ENCODE measurements around the gene OR51V1. TPM values are rescaled to one million over a fixed set of nuclear protein-coding genes. Genes with fewer than 3 reads are reported as not detected.

OR51V1 gene
- total RNA-seq, 1 experiment from 2014 or later = not detected

DNA sequence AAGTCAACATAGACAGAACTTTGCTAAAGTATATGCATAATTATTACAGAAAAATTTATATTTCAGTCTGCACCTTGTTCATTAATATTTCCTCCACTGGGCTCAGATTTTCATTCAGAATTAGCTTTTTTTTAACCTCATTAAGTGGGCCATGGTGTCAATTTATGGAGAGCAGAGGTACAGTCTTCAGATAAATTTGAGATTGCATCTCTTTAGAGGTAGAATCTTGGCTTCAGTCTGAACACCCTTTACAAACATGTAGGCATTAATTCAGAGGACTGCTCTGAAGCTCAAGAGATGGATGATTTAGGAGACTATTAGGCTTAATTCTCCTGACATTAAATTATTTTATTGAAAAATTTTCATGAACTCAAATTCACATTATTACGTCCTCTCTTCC, 29.8 kb upstream of the OR51V1 start:
- no peak for ATAC-seq
- CTCF ChIA-PET = no interaction called here

GRCh38 chr11:5229796-5230195, 29.3 kb upstream of the OR51V1 start:
- POLR2A ChIA-PET = no interaction called here
- ATAC-seq = no peak
- Mint-ChIP-seq H3K36me3 (no peaks in the 10 kb centered on the region), H3K4me1 (no peaks in the 10 kb centered on the region), H3K27me3 (ENCODE audit: low read depth) (no peaks in the 10 kb centered on the region), H3K9me3 (no peaks in the 10 kb centered on the region), H3K27ac (no peak overlapping the region), H3K4me3 (no peak overlapping the region)
- TF ChIP-seq NR2C2 (CRISPR knock-in tag; IDR thresholded peaks at IDR 0.05) = no peak
- no peak for TF ChIP-seq PRRX2 (CRISPR knock-in tag; IDR thresholded peaks at IDR 0.05)
- TF ChIP-seq RORB (CRISPR knock-in tag; IDR thresholded peaks at IDR 0.05) = no peak
- no peak for TF ChIP-seq ZNF423 (CRISPR knock-in tag; IDR thresholded peaks at IDR 0.05)
- TF ChIP-seq NFATC4 (CRISPR knock-in tag; IDR thresholded peaks at IDR 0.05) = no peak
- no peak for TF ChIP-seq CDX4 (CRISPR knock-in tag; IDR thresholded peaks at IDR 0.05; ENCODE audit: borderline replicate concordance)
- TF ChIP-seq ERG (CRISPR knock-in tag; IDR thresholded peaks at IDR 0.05) = no peak
- TF ChIP-seq NFYB (CRISPR knock-in tag; conservative IDR thresholded peaks at IDR 0.05; ENCODE audit: low read depth) = no peak
- no peak for TF ChIP-seq CREM (CRISPR knock-in tag; IDR thresholded peaks at IDR 0.05)
- no peak for TF ChIP-seq ZBTB21 (CRISPR knock-in tag; IDR thresholded peaks at IDR 0.05; ENCODE audit: borderline replicate concordance)
- TF ChIP-seq GRHL2 (CRISPR knock-in tag; IDR thresholded peaks at IDR 0.05; ENCODE audit: insufficient replicate concordance, severe bottlenecking) = no peak
- TF ChIP-seq ETV6 (CRISPR knock-in tag; IDR thresholded peaks at IDR 0.05) = no peak
- no peak for TF ChIP-seq FOXP1 (CRISPR knock-in tag; IDR thresholded peaks at IDR 0.05; ENCODE audit: borderline replicate concordance)
- no peak for TF ChIP-seq CREB1 (CRISPR knock-in tag; IDR thresholded peaks at IDR 0.05)
- TF ChIP-seq ZNF416 (CRISPR knock-in tag; IDR thresholded peaks at IDR 0.05) = no peak
- CTCF ChIA-PET = no interaction called here
- DNase-seq (ENCODE audit: low spot score) = no peak

More for the DNA sequence above, 29.8 kb upstream of the OR51V1 start:
- Mint-ChIP-seq H3K27ac (no peak overlapping the region), H3K36me3 (no peaks in the 10 kb centered on the region), H3K27me3 (ENCODE audit: low read depth) (no peaks in the 10 kb centered on the region), H3K4me1 (no peaks in the 10 kb centered on the region), H3K9me3 (no peaks in the 10 kb centered on the region), H3K4me3 (no peak overlapping the region)
- POLR2A ChIA-PET = no interaction called here
- TF ChIP-seq E2F1 (CRISPR knock-in tag; IDR thresholded peaks at IDR 0.05) (no peak), PRRX2 (CRISPR knock-in tag; IDR thresholded peaks at IDR 0.05) (no peak), CBFB (CRISPR knock-in tag; IDR thresholded peaks at IDR 0.05; ENCODE audit: low read depth) (no peak), ATF6 (CRISPR knock-in tag; IDR thresholded peaks at IDR 0.05) (no peak), ETV6 (CRISPR knock-in tag; IDR thresholded peaks at IDR 0.05) (no peak), ZNF317 (CRISPR knock-in tag; IDR thresholded peaks at IDR 0.05; ENCODE audit: borderline replicate concordance, low read depth) (no peak), ZBTB21 (CRISPR knock-in tag; IDR thresholded peaks at IDR 0.05; ENCODE audit: borderline replicate concordance) (no peak), EMX1 (CRISPR knock-in tag; IDR thresholded peaks at IDR 0.05) (no peak)
- TF ChIP-seq, protein P1, sequence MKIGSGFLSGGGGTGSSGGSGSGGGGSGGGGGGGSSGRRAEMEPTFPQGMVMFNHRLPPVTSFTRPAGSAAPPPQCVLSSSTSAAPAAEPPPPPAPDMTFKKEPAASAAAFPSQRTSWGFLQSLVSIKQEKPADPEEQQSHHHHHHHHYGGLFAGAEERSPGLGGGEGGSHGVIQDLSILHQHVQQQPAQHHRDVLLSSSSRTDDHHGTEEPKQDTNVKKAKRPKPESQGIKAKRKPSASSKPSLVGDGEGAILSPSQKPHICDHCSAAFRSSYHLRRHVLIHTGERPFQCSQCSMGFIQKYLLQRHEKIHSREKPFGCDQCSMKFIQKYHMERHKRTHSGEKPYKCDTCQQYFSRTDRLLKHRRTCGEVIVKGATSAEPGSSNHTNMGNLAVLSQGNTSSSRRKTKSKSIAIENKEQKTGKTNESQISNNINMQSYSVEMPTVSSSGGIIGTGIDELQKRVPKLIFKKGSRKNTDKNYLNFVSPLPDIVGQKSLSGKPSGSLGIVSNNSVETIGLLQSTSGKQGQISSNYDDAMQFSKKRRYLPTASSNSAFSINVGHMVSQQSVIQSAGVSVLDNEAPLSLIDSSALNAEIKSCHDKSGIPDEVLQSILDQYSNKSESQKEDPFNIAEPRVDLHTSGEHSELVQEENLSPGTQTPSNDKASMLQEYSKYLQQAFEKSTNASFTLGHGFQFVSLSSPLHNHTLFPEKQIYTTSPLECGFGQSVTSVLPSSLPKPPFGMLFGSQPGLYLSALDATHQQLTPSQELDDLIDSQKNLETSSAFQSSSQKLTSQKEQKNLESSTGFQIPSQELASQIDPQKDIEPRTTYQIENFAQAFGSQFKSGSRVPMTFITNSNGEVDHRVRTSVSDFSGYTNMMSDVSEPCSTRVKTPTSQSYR (CRISPR knock-in tag; IDR thresholded peaks at IDR 0.05) = no peak
- no peak for DNase-seq (ENCODE audit: low spot score)

All from WTC11 (cell line).